ENCODE data around the gene UBE3D.

Gene UBE3D, protein sequence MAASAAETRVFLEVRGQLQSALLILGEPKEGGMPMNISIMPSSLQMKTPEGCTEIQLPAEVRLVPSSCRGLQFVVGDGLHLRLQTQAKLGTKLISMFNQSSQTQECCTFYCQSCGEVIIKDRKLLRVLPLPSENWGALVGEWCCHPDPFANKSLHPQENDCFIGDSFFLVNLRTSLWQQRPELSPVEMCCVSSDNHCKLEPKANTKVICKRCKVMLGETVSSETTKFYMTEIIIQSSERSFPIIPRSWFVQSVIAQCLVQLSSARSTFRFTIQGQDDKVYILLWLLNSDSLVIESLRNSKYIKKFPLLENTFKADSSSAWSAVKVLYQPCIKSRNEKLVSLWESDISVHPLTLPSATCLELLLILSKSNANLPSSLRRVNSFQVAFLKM

DNA sequence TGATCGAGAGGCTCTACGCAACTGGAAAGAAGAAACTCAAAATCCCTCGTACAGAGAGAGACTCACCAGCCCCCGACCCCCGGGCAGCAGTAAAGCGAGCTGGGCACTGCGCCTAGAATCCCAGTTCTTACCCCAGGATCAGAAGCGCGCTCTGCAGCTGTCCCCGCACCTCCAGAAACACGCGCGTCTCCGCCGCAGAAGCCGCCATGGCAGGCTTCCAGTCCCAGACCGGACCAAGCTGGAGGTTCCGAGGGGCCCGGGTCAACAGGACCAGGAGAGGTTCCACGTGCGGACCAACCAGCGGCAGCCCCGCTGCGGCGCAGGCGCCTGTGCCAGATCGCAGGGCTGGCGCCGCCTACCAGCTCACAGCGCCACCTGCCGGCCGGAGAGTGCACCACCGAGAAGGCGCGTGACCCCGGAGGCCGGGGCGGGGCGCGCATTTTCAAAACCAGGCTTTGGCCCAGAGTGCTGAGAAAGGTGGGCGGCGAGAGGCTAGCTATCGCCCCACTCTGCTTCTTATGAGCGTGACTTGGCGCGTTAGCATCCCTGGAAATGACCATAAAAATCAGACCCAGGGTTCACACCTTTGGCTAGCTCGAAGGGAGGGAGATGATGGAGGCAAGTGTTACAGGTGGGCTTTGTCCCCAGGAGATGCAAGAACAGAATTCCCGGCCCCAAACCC is at the start of gene UBE3D:
TSS of gene UBE3D (minus strand) at position 331 of the 682 bp plus-strand sequence. CDS start at position 208, 123 bp downstream.
- DNase-seq, result peak; percentile 87

- no peak for DNase-seq
These were observed 48.5 kb upstream of the UBE3D start for GRCh38 chr6:83114164-83114563.

DNA sequence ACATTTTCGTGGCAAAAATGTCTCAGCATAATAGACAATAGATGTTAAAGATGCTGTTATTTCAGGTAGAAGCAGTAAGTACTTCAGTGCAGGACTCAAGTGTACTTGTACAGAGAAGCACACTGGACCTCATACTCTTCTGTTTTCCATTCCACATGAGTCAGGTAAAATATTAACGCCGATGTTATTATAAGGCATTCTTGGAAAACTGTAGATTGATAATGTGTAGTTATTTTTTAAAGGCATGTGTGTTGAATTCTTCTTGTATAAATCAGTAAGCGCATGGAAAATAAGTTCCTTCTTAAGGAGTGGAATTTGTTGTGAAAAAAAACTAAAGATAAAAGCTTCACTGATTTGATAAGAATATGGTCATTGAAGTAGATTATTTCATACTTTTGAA is 47.6 kb upstream of the UBE3D start:
- DNase-seq, result no peak

DNA sequence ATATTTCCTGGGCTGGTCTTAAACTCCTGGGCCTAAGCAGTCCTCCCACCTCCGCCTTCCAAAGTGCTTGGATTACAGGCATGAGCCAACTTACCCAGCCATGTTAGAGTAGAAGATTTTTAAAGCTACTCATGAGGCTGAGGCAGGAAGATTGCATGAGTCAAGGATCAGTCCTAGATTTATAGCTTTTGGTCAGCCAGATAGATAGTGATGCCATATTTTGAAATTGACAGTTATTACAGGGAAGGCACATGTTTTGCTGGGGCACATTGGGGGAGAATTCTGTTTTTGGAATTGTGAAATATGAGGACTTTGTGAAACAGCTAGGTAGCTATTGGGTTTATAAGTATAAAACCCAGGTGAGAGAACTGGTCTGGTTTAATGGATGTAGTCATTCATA is 42.7 kb upstream of the UBE3D start:
- DNase-seq, result no peak

DNA sequence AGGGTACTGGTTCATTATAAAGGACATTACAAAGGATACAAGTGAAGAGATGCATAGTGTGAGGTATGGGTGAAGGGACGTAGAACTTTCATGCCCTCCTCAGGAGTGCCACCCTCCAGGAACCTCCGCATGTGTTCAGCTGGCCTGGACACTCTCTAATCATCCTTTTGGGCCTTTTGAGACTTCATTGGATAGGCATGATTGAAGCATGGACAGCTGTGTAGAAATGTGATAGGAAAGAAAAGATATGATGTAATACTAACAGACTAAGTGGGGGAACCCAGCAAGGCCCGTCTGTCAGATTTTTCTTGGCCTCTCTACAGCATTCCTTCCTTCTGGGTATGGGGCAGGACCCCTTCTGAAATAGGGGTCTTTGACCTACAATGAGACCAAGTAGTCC is 32.9 kb upstream of the UBE3D start:
- DNase-seq, result no peak

- no peak for DNase-seq
These were observed 32.0 kb upstream of the UBE3D start for GRCh38 chr6:83097675-83098074.

DNA sequence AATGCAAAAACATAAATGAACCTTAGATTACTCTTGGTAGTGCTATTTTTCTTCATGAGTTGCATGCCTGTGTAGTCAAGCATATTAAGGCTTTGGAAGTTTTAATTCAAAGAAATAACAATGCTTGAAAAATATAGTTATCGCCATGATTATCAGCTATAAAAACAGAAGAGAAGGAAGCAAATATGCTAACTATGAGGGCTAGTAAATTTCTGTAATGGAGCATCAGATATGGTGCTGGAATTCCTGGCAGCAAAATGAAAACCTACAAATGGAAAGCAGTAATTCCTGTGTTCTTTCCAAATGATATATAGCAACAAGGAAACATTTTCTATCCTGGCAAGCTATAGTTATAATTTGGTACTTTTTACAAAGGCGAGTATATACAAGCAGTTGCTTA is 31.6 kb upstream of the UBE3D start:
- DNase-seq, result no peak

DNA sequence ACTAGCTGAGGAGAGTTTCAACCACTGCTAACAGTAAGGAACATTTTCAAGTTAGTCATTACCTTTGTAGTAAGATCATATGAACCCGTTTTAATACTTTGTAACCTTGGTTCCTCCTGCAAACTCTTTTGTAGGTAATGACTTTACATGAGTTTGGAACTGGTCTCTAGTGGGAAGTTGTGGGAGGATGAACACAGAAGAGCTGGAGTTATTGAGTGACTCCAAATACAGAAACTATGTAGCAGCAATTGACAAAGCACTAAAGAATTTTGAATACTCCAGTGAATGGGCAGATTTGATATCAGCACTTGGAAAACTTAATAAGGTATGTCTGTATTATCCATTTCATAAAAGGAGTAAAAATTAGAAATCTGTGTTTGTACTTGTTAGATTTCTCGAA is 31.1 kb upstream of the UBE3D start:
- DNase-seq, result no peak

GRCh38 chr6:83092756-83093399 is 27.2 kb upstream of the UBE3D start:
- DNase-seq, result no peak

GRCh38 chr6:83086751-83087150 is 21.1 kb upstream of the UBE3D start:
- no peak for DNase-seq

DNA sequence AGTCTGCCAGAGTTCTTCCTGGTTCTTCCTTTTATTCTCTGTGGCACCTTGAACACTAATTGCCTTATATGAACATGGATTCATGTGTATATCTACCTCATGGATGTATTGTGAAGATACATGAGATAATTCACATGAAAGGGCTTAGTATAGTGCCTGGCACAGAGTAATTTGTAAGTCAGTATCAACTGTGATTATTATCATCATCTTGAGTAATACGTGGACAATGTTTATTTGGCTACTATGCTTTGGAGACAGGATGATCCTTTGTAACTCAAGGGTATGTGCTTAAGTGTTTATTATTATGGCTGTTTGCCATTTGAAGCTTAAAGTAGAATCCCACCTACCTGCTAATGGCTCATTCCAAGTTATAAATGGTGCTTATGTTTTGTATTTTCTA is 17.8 kb upstream of the UBE3D start:
- no peak for DNase-seq

DNA sequence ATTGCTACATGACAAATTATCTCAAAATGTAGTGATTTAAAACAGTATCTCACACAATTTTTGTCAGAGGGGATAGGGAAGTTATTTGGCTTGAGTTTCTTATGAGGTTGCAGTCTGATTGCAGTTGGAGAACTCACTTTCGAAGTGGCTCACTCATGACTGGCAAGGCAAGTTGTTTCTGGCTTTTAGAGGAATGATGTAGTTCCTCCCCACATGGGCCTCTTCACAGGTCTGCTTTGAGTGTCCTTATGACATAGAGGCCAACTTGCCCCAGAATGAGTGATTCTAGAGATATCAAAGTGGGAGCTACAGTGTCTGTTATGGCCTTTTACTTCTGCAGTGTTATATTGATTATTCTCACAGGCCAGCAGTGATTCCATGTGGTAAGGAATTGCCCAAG is 8.0 kb upstream of the UBE3D start:
- no peak for DNase-seq

DNA sequence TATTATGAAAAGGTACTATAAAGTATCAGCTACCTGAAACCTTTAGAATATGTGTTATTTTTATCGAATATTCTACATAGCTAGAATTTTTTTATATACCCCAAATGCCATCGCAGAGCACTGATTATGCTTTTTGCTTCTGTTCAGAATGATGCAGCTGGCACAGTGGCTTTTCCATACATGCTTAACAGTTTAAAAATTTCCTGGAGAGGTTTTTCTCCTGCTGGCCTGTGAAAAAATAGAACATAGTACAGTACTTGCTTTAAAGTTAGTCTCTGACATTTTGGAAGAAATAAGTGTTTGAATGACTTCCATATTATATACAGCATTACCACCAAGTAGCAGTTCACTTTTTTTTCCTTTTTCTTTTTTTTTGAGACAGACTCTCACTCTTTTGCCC is 7.1 kb upstream of the UBE3D start:
- no peak for DNase-seq

DNA sequence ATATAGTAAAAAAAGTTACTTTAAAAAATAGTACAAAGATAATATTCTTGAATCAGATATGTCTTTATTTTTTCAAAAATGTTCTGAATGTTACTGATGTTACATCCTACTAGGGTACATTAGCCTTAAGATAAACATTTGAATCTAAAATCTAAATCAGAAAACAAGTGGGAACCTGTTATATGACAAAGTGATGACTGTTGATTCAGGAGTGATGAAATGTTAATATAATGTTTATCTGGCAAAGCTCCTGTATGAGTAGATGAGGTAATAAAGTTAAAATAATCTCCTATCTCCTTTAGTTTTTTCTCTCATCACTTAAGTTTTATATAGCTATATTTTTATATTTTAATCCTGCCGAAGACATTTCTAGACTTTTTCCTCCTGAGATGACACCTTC is 6.1 kb upstream of the UBE3D start:
- no peak for DNase-seq

- no peak for DNase-seq
These were observed 5.4 kb upstream of the UBE3D start for GRCh38 chr6:83071023-83071422.

- DNase-seq, result no peak
These were observed 4.0 kb upstream of the UBE3D start for GRCh38 chr6:83069633-83070032.

- no peak for DNase-seq
These were observed 3.0 kb upstream of the UBE3D start for GRCh38 chr6:83068616-83069015.

DNA sequence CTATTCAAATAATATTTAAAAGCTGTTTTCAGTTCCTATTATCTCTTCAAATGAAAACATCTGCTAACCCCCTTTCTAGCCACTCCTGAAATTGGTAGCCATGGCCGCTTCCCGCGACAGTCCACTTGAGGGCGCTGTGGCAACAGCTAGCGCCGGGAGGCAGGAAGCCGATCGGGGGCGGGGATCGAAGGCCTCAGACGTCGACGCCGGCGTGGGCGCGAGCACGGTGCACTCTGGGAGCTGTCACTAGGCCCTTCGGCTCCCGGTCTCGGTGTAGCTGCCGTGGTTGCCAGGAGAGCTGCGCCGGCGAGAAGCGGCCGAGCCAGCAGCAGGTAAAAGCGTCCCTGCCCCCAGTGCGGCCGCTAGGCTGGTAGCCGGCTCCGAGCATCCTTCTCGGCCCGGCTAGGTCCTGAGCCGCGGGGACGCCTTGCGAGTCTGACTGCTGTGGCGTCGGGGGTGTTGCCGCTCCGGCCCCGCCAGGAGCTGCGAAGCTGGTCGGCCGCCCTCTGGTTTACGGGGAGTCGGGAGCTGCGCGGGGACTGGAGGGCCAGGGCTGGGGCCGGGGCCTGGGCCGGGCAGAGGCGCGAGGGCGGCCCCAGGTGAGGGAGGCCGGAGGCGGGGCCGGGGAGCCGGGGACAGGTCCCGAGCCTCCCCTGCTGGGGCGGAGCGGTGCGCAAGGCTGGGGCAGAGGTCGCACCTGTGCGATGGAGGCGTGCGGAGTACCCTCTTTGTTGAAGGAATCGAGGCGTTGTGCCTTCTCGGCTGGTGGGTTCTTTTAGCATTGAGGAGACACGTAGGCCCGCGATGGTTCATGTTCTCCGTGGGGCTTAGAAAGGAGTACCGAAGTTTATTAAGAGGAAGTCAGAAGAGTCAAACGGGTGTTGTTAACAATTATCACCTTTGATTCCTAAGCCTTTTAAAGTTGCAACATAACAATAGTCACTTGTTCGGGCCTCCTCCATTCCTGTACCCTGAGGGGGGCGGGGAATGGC is 2.1 kb upstream of the UBE3D start, which contains the start of gene DOP1A:
TSS of gene DOP1A (plus strand) at position 224 of the 992 bp plus-strand sequence. CDS start 29,307 bp downstream, outside the sequence.
- peak; percentile 94 for DNase-seq

GRCh38 chr6:83062225-83062624 is 3.4 kb downstream of the UBE3D start:
- DNase-seq, result no peak

- no peak for DNase-seq
These were observed 4.5 kb downstream of the UBE3D start for GRCh38 chr6:83061190-83061589.

GRCh38 chr6:83057705-83058321 is 7.8 kb downstream of the UBE3D start:
- DNase-seq, result peak; percentile 8

DNA sequence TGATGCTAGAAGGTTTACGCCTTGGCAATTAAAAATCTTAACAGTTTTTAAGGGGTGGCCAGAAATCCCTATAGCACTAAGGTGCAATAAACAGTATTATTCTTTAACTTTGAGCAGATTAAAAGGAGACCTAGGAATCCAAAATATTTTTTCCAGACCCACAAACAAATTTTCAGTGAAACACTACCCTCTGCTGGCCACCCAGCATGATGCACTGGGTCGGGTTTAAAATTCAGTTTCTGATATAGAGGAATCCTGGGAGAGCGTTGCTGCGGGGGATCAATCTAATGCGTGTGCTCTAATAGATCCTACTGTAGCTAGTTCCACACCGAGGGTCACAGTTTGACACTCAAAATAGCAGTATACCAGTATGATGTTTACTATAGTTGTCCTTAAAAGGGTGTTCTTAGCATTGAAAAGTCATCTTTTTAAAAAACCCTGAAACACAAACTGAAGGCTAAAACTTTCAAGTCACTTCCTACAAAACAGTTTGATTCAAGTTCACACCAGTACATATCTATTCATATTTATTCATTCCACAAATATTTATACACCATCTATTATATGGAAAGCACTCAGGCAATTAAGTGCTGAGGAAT is 10.2 kb downstream of the UBE3D start:
- peak; percentile 13 for DNase-seq

All from CD4-positive, alpha-beta T cell treated with Interferon gamma for 1 hour (primary cell).